HepG2 (cell line): Measurements from ENCODE around the gene FAM83G. TPM values are rescaled to one million over a fixed set of nuclear protein-coding genes. Genes with fewer than 3 reads are reported as not detected.

ENCODE experiments used
- ATAC-seq: fragments of 200-7000 bp; cut with Tn5 transposase; 3 replicates; pipeline ENCODE4 v1.9.1; 2020; ENCODE audit warnings: mild to moderate bottlenecking, moderate library complexity
- BruUV-seq: library from RNA; stranded (reverse); fragments of 400-500 nt; replicated peaks from 2 replicates; lab custom pipeline; 2021; lab: Mats Ljungman, UMichigan
- CTCF ChIA-PET: fragments of 300-600 bp; formaldehyde crosslinking; extraction: SDS; loops from one replicate; lab custom pipeline; 2021; ENCODE audit warnings: low total read pairs, inconsistent platforms, low intra/inter-chr PET ratio; lab: Yijun Ruan, JAX
- POLR2A ChIA-PET: fragments of 350-600 bp; sonication (Branson Sonifier 250); formaldehyde crosslinking; loops from one replicate; lab custom pipeline; 2020; ENCODE audit warnings: antibody characterized with exemption, inconsistent platforms; lab: Yijun Ruan, JAX
- DNase-seq: peaks from one replicate; pipeline ENCODE4 v3.0.0-alpha.2; 2015; ENCODE audit warnings: low spot score
- FAIRE-seq: peaks from 3 replicates; lab custom pipeline; 2011; peaks lifted over from hg19 to GRCh38; lab: Jason Lieb, UNC
- H2AFZ ChIP-seq: one replicate; pipeline ENCODE4 v1.6.1; 2011; ENCODE audit warnings: low read length, inconsistent platforms
- H3K27ac ChIP-seq: fragments of 300-600 bp; 3 replicates; pipeline ENCODE4 v1.8.0; 2011; ENCODE audit warnings: mixed run types, mild to moderate bottlenecking, mixed read lengths, low read length, inconsistent platforms; ENCODE audit not compliant: insufficient read depth; ENCODE audit errors: extremely low read length
- H3K27me3 ChIP-seq, 2 experiments: fragments of 200-600 bp in 1 of 2; 2 replicates in 1 of 2; 3 replicates in 1 of 2; pipeline versions ENCODE4 v1.6.0 to v1.8.0; 2011; ENCODE audit warnings: low read length in 2 of 2, mild to moderate bottlenecking in 2 of 2, moderate library complexity in 2 of 2, inconsistent platforms in 1 of 2; ENCODE audit not compliant: insufficient read depth in 2 of 2, control insufficient read depth in 1 of 2
- H3K36me3 ChIP-seq, 2 experiments: fragments of 200-600 bp in 1 of 2; replicated peaks in 1 of 2; 2 replicates in 1 of 2; 3 replicates in 1 of 2; pipeline versions ENCODE4 v1.5.1 to v1.8.0; 2011; ENCODE audit warnings: low read length in 2 of 2, inconsistent platforms in 1 of 2; ENCODE audit not compliant: insufficient read depth in 2 of 2, control insufficient read depth in 1 of 2
- H3K4me1 ChIP-seq: 2 replicates; pipeline ENCODE4 v1.5.1; 2012; ENCODE audit warnings: low read length, inconsistent platforms; ENCODE audit not compliant: insufficient read depth
- H3K4me2 ChIP-seq: 2 replicates; pipeline ENCODE4 v1.6.0; 2011; ENCODE audit warnings: low read depth, low read length, inconsistent platforms
- H3K4me3 ChIP-seq, 3 experiments: fragments of 200-600 bp in 1 of 3; sonication (generic), shearing (Covaris generic) in 1 of 3; replicated peaks in 1 of 3; 2 replicates each; pipeline ENCODE4 v1.5.1; 2011 to 2016; ENCODE audit warnings: low read length in 3 of 3, inconsistent platforms in 2 of 3, low read depth in 2 of 3, mild to moderate bottlenecking in 2 of 3, control low read depth in 1 of 3, mixed read lengths in 1 of 3; ENCODE audit not compliant: insufficient read depth in 1 of 3
- H3K79me2 ChIP-seq: one replicate; pipeline ENCODE4 v1.6.1; 2011; ENCODE audit warnings: low read length, inconsistent platforms; ENCODE audit not compliant: insufficient read depth
- H3K9ac ChIP-seq: 2 replicates; pipeline ENCODE4 v1.6.0; 2011; ENCODE audit warnings: mild to moderate bottlenecking, low read depth, low read length, inconsistent platforms; ENCODE audit not compliant: insufficient read depth
- H3K9me3 ChIP-seq: 2 replicates; pipeline ENCODE4 v1.5.1; 2012; ENCODE audit warnings: mild to moderate bottlenecking, low read length
- H4K20me1 ChIP-seq: 2 replicates; pipeline ENCODE4 v1.6.0; 2011; ENCODE audit warnings: inconsistent platforms, mild to moderate bottlenecking, low read length, moderate library complexity; ENCODE audit not compliant: insufficient read depth
- FOSL2 ChIP-seq: sonication (generic); formaldehyde crosslinking; IDR thresholded peaks from 2 replicates; pipeline ENCODE4 v1.4.0; 2020; ENCODE audit warnings: missing genetic modification reagents
- KDM5B ChIP-seq: sonication (generic); formaldehyde crosslinking; IDR thresholded peaks from 2 replicates; pipeline ENCODE4 v1.4.0; 2020; ENCODE audit warnings: missing genetic modification reagents, mild to moderate bottlenecking, borderline replicate concordance
- PRPF4 ChIP-seq: fragments of 200-400 bp; formaldehyde crosslinking; IDR thresholded peaks from 2 replicates; pipeline ENCODE4 v1.6.1; 2016; ENCODE audit warnings: low read length, low read depth; ENCODE audit not compliant: poor library complexity, severe bottlenecking
- RFXANK ChIP-seq: IDR thresholded peaks from 2 replicates; pipeline ENCODE4 v1.6.1; 2016
- SKI ChIP-seq: fragments of 450-650 bp; IDR thresholded peaks from one replicate; pipeline ENCODE4 v1.6.1; 2018; ENCODE audit warnings: mild to moderate bottlenecking; ENCODE audit not compliant: partially characterized antibody
- SP4 ChIP-seq: sonication (generic); formaldehyde crosslinking; IDR thresholded peaks from 2 replicates; pipeline ENCODE4 v1.8.1; 2023; ENCODE audit warnings: mild to moderate bottlenecking, missing genetic modification reagents
- SSRP1 ChIP-seq: IDR thresholded peaks from 2 replicates; pipeline ENCODE4 v1.6.1; 2016; ENCODE audit warnings: control low read depth
- ZMYM3 ChIP-seq: sonication (generic); formaldehyde crosslinking; IDR thresholded peaks from 2 replicates; pipeline ENCODE4 v1.5.1; 2020; ENCODE audit warnings: mild to moderate bottlenecking, missing genetic modification reagents
- ZNF124 ChIP-seq: sonication (generic); formaldehyde crosslinking; IDR thresholded peaks from 2 replicates; pipeline ENCODE4 v1.4.0; 2020; ENCODE audit warnings: missing genetic modification reagents
- ZNF292 ChIP-seq: sonication (generic); formaldehyde crosslinking; IDR thresholded peaks from 2 replicates; pipeline ENCODE4 v1.8.1; 2022; ENCODE audit warnings: mild to moderate bottlenecking, low read depth, missing genetic modification reagents, borderline replicate concordance
- ZNF577 ChIP-seq: sonication (generic); formaldehyde crosslinking; IDR thresholded peaks from 2 replicates; pipeline ENCODE4 v1.4.0; 2020; ENCODE audit warnings: mild to moderate bottlenecking, low read depth, missing genetic modification reagents, borderline replicate concordance
- ZNF619 ChIP-seq: sonication (generic); formaldehyde crosslinking; IDR thresholded peaks from 2 replicates; pipeline ENCODE4 v1.4.0; 2020; ENCODE audit warnings: mild to moderate bottlenecking, missing genetic modification reagents
- ZNF768 ChIP-seq: sonication (generic); formaldehyde crosslinking; IDR thresholded peaks from 2 replicates; pipeline ENCODE4 v1.4.0; 2020; ENCODE audit warnings: missing genetic modification reagents
- WGBS: methylation state at CpG from one replicate; pipeline ENCODE4 v1.1.6; 2017; ENCODE audit warnings: low lambda C conversion rate; 5-methylcytosine and 5-hydroxymethylcytosine counted together
- in situ Hi-C: cut with HindIII; loops from 2 replicates; pipeline ENCODE4 v1.10.0; 2017; ENCODE audit warnings: low pct_unique_long_range_greater_than_20kb; ENCODE audit not compliant: extremely low pct_ligation_motif_present
- intact Hi-C: fragments of 100-400 bp; cut with micrococcal nuclease; formaldehyde crosslinking; loops from one replicate; pipeline ENCODE4 v1.10.0; 2022; ENCODE audit not compliant: unreplicated experiment
- polyA plus RNA-seq, 8 experiments: library from polyadenylated mRNA; depleted of rRNA in 3 of 8; stranded (reverse) in 7 of 8; unstranded in 1 of 8; fragments of >200 nt; fragmentation: Illumina TruSeq in 4 of 8; extraction: Trizol in 4 of 8; gene quantifications; 2 replicates each; pipeline versions ENCODE4 v1.2.1 to v1.2.3, GENCODE V29; 2011 to 2016; ENCODE audit warnings: low read depth in 4 of 8, missing spikeins in 1 of 8, mixed read lengths in 1 of 8; ENCODE audit not compliant: insufficient read depth in 1 of 8
- total RNA-seq, 5 experiments: library from RNA; depleted of rRNA; stranded (reverse); fragments of >200 nt; fragmentation: Illumina TruSeq; extraction: Trizol; gene quantifications; 2 replicates each; pipeline ENCODE4 v1.2.3, GENCODE V29; 2016; ENCODE audit warnings: low read depth in 1 of 5
- TF ChIP-seq, protein P1 (sequence below): sonication (generic); formaldehyde crosslinking; IDR thresholded peaks from 2 replicates; pipeline ENCODE4 v1.8.0; 2022; ENCODE audit warnings: missing genetic modification reagents, mild to moderate bottlenecking, inconsistent platforms, borderline replicate concordance
- TF ChIP-seq, protein P2 (sequence below): sonication (generic); formaldehyde crosslinking; IDR thresholded peaks from 2 replicates; pipeline ENCODE4 v1.4.0; 2020; ENCODE audit warnings: mild to moderate bottlenecking, missing genetic modification reagents
- TF ChIP-seq, protein P3 (sequence below): sonication (generic); formaldehyde crosslinking; IDR thresholded peaks from 2 replicates; pipeline ENCODE4 v1.4.0; 2020; ENCODE audit warnings: missing genetic modification reagents

Gene FAM83G
- total and polyA plus RNA-seq, 2 of the 13 experiments (the other 11 are each of a cell fraction or from before 2014, with no cell fraction given): 13.7 to 18.6 TPM

DNA sequence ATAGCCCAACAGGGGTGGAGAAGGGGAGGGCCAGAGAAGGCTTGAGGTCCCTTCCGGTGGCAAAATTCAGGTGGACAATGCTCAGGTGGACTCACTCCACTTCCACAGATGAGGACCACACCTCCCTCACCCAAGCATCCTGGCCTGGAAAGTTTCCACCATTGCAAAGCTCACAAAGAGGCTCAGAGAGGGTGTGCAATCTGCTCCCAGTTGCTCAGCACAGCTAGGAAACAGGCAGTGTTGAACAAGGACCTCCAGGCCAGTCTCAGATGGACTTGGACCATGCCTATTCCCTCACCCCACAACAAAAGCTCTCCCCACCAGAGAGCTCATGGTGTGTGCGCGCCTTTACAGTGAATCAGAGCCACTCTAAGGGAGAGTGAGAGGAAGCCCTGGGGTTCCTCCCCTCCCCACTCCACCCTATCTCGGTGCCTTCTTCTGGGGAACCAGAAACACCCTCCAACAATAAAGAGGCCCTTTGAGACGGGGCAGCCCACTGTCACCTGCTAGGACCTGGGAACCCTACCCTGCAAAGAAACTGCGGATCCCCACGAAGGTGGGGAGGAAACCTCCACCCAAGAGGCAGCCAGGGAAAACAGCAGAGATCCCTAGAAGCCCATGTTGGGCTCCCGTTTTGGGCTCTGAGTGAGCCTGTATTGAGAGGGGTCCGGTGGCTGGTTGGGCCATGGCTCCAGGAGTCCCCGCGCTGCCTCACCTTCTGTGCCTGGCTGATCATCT lies 1.6 kb downstream of the FAM83G start:
- in situ Hi-C loops: loop anchor here (5.0 kb wide), 1 partner anchor 36 kb away; no protein-coding TSS in a partner anchor
- Histone ChIP-seq H3K4me2 (peak overlapping the region; percentile 100), H3K27ac (peak overlapping the region; percentile 93), H3K36me3 (peaks cover 2 to 24% of the 10 kb centered on the region in 2 experiments), H2AFZ (no peak overlapping the region), H3K9me3 (no peaks in the 10 kb centered on the region), H3K9ac (peak overlapping the region; percentile 76), H3K4me3 (peak overlapping the region; percentile 69 to 84 (median 77)), H3K4me1 (peaks cover 65% of the 10 kb centered on the region), H3K27me3 (no peaks in the 10 kb centered on the region; a peak in 1 of 5 replicates), H4K20me1 (peaks cover 25% of the 10 kb centered on the region), H3K79me2 (peaks cover 39% of the 10 kb centered on the region)
- intact Hi-C loops: loop anchor here (2.0 kb wide), 1 partner anchor 14 kb away; no protein-coding TSS in a partner anchor
- ATAC-seq (no peak; the same call in 2 of the 3 replicates), DNase-seq (no peak), FAIRE-seq (no peak)
- ChIA-PET POLR2A (interaction anchor here (0.9 to 3.4 kb wide), 5 partner anchors 10 to 22 kb away, joined by 3 to 27 read pairs (median 10); no protein-coding TSS in a partner anchor), CTCF (no interaction called here)
- TF ChIP-seq ZMYM3 (CRISPR knock-in tag) (peak; percentile 80), ZNF577 (CRISPR knock-in tag) (no peak), PRPF4 (no peak), ZNF292 (CRISPR knock-in tag) (no peak), SSRP1 (CRISPR knock-in tag) (0 out of 2 replicates have a peak, but pooled peaks have one; percentile 28), ZNF768 (CRISPR knock-in tag) (peak; percentile 99), KDM5B (0 out of 2 replicates have a peak, but pooled peaks have one; percentile 40), RFXANK (CRISPR knock-in tag) (no peak), SKI (no peak), ZNF124 (CRISPR knock-in tag) (no peak), FOSL2 (CRISPR knock-in tag) (0 out of 2 replicates have a peak, but pooled peaks have one; percentile 23), ZNF619 (CRISPR knock-in tag) (0 out of 2 replicates have a peak, but pooled peaks have one; percentile 9), SP4 (CRISPR knock-in tag) (0 out of 2 replicates have a peak, but pooled peaks have one; percentile 17)
- TF ChIP-seq, protein P1, sequence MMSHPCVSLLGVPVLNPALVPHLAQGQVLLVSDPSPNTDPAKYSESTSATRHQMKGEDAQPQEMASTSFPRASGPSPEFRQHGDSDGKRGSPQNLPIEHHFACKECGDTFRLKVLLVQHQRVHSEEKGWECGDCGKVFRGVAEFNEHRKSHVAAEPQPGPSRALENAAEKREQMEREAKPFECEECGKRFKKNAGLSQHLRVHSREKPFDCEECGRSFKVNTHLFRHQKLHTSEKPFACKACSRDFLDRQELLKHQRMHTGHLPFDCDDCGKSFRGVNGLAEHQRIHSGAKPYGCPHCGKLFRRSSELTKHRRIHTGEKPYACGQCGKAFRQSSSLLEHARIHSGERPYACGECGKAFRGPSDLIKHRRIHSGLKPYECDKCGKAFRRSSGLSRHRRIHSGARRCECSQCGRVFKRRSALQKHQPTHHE (CRISPR knock-in tag): 0 out of 2 replicates have a peak, but pooled peaks have one; percentile 46
- TF ChIP-seq, protein P2, sequence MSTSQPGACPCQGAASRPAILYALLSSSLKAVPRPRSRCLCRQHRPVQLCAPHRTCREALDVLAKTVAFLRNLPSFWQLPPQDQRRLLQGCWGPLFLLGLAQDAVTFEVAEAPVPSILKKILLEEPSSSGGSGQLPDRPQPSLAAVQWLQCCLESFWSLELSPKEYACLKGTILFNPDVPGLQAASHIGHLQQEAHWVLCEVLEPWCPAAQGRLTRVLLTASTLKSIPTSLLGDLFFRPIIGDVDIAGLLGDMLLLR (CRISPR knock-in tag): 0 out of 2 replicates have a peak, but pooled peaks have one; percentile 36
- TF ChIP-seq, protein P3, sequence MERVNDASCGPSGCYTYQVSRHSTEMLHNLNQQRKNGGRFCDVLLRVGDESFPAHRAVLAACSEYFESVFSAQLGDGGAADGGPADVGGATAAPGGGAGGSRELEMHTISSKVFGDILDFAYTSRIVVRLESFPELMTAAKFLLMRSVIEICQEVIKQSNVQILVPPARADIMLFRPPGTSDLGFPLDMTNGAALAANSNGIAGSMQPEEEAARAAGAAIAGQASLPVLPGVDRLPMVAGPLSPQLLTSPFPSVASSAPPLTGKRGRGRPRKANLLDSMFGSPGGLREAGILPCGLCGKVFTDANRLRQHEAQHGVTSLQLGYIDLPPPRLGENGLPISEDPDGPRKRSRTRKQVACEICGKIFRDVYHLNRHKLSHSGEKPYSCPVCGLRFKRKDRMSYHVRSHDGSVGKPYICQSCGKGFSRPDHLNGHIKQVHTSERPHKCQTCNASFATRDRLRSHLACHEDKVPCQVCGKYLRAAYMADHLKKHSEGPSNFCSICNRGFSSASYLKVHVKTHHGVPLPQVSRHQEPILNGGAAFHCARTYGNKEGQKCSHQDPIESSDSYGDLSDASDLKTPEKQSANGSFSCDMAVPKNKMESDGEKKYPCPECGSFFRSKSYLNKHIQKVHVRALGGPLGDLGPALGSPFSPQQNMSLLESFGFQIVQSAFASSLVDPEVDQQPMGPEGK: 0 out of 2 replicates have a peak, but pooled peaks have one; percentile 6
- BruUV-seq: no TSS peak
- WGBS: 25% methylated on average over 7 of the region's 11 CpGs
